ENCODE data around the gene ITGA7. TPM values are rescaled to one million over a fixed set of nuclear protein-coding genes. Genes with fewer than 3 reads are reported as not detected.

The ITGA7 gene
- total RNA-seq, 1 donor from 2014 or later = 87.4 TPM

GRCh38 chr12:55718624-55719275, 11.0 kb upstream of the ITGA7 start:
- DNase-seq = peak; percentile 78

GRCh38 chr12:55718015-55718414, 10.3 kb upstream of the ITGA7 start:
- DNase-seq = peak; percentile 61

DNA sequence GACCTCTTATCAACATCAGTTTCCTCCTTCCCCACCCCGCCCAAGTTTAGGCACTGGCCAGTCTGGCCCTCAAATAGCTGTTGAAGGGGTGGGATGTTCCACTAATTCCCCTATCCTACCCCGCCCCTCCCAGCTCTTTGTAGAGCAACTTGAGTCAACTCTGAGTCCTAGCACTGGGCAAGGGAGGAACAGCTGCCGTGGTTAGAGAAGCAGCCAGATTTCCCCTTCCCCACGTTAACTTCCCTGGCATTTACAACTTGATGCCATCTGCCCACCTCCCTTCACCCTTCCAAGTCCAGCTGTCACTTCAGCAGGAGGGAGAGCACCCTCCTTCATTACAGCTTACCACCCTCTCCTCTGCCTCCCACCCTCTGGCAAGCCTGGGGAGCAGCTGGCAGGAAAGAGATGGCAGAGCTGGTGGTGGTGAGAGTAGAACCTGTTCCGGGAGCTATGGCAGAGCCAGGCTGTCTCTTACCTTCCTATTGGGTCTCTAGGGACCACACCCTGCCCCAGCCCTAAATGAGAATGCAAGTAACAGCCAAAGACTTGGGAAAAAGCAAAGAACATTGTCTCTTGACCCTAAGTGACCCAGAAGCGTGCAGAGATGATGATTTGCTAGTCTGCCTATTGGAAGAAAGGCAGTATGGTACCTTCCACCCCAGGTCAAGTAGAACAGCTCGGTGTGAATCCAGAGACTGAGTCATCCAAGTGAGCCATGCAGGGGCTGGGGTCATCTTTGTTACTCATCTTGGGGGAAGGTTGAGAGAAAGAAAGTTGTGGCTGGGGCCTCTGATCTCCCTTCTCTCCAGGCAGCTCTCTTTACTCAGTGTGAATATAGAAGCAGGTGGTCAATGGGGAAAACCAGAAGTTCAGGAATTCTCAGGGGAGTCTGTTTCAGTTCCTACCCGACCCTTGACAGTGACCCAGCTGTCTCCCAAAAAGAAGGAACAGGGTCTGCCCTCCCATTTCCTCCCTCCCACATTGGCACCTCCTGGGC, 9.6 kb upstream of the ITGA7 start:
- DNase-seq = peak; percentile 19

- DNase-seq = no peak
Measured at GRCh38 chr12:55716582-55716957, 8.9 kb upstream of the ITGA7 start.

GRCh38 chr12:55715833-55716581, 8.3 kb upstream of the ITGA7 start, which contains the start of gene BLOC1S1:
TSS of gene BLOC1S1 (plus strand) at chr12:55716046. CDS start at chr12:55716052, 6 bp downstream.
- DNase-seq = peak; percentile 81

DNA sequence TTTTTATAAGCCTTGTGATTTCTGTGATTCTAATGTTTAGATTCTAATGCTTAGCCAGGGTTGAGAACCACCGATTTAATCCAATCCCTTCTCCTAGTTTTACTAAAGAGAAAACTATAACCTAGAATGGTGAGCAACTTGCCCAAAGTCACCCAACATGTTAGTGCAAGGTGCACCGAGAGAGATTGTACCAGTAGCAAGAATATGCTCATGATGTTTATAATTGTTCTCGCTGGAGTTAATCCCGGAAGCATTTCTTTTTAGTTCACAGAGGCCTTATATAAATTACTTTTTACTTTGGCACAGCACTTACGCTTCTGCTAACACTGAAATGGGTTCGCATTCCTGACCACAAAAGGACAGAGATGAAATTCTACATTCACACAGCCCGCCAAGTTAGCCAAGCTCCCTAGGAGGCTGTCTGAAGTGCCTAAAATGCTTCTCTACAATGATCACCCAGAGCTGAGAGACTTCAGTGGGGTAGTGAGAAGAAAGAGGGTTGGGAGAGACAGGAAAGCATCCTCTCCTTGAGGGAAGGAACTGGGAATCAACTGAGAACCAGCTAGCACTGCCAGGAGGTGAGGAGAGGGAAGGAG, 7.6 kb upstream of the ITGA7 start:
- DNase-seq = no peak

- DNase-seq = no peak
Measured at GRCh38 chr12:55713721-55714120, 6.0 kb upstream of the ITGA7 start.

- DNase-seq = no peak
Measured at GRCh38 chr12:55712700-55713415, 5.2 kb upstream of the ITGA7 start.

DNA sequence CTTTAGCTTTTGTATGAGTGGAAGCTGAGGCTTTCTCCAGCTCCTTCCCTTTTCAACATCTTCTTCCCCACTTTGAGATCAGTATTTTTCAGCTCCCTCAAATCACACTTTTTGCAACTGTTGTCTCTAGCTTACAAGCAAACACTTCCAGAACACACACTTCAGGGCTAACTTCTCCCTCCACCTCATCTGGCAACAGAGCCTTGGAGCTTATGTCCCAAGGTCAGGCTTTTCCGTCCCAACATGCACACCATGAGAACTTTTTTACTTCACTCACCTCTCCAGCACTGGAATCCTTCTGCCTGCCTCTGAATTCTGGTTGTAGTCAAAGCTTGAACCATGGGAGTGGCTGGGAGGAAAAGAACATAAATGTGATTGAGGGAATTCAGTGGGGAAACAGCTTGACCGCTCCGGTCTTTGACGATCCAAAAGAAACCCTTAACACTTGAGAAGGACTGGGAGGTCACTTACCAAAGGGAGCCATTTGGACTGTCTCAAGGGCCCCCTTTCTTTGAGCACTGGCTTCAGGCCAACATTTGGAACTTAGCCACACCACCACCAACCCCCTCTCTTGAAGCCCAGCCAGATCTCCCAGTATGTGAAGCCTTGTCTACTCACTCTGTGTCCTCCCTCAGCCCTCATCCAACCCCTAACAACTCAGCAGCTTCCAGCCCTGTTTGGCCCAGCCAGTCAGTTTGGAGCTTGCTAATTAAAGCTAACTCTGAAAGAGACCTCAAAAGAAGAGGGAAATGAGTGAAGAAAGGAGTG, 4.3 kb upstream of the ITGA7 start:
- DNase-seq = peak; percentile 26

DNA sequence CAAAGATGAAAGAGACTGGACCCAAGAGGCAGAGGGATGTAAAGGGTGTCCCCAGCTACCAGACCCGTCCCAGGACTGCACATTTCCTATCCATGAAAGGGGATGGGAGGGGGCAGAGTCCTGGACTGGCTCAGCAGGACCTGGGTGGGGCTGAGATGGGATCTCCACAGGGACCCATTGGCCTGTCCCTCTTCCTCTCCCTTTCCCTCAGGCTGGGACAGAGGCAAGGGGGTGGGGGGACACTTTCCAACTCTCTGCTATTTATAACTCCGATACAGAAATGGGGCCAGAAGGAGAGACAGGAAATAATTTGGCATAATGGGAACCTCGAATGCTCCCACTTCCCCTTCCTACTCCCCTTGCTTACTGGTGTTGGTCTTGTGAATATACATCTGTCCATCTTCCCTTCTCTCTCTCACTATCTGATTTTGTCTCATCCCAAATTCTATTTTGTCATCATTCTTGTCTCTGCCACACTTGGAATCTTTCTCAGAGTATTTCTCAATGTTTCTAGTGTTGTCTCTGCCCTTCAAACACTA, 1.1 kb upstream of the ITGA7 start:
- DNase-seq = peak; percentile 17

GRCh38 chr12:55707219-55707671, 459 bp downstream of the ITGA7 start:
- DNase-seq = no peak

- DNase-seq = no peak
Measured at GRCh38 chr12:55706568-55707218, 1.0 kb downstream of the ITGA7 start.

- no peak for DNase-seq
Measured at GRCh38 chr12:55705782-55706402, 1.8 kb downstream of the ITGA7 start.

- DNase-seq = peak; percentile 35
Measured at GRCh38 chr12:55704824-55705718, 2.6 kb downstream of the ITGA7 start.

DNA sequence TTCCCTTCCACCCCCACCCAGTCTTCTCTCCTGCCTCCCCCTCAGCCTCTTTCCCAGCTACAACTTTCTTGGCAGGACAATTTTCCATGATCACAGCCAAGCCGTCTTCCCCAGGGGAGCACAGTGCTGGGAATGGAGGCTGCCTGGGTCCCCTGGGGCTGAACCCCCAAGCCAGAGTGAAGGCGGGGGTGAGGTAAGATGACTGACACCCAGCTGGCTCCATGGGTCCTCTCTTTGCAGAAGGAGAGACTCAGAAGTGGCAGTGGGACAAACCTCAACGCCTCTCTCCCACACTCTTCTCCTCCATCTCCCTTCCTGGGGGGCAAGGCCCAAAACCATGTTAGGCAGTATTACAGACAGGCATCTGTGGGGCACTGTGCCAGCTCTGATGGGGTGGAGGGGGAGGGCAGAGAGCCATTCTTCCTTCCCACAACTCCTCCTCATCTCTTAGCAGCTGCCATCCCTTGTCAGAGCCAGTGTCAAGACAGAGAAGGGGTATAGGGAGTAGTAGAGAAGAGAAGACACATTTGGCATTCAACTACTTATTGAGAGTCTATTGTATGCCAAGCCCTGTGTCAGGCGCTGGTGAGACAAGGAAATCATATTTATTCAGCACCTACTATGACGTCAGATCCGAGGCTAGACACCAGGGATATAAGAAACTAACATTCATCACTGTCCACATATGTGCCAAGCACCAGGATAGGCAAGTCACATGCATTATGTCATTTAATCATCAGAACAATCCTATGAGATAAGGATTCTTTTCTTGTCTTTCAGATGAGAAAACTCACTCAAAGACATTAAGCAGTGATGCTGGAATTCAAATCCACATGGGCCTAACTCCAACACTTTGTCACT, 3.6 kb downstream of the ITGA7 start:
- peak; percentile 26 for DNase-seq

DNA sequence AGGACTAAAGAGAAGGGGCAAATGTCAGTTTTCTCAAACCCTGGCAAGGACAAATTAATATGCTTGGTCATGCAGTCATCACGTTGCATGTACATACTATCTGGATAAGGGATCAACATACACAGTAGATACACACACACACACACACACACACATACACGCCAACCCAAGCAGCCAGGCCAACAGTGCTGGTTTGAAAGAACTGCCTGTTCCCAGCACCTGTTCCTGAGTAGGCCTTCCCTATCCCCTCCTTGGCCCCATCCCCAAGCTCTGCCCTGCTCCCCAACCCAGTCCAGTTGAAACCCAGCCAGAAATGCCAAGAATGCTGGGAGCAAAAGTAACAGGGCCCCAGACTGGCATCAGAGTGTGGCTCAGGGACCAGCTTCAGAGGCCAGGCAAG, 4.4 kb downstream of the ITGA7 start:
- DNase-seq = peak; percentile 24

GRCh38 chr12:55702861-55703260, 4.8 kb downstream of the ITGA7 start:
- DNase-seq = no peak
